OCI-LY1 (cell line): ENCODE measurements around the gene FNDC11.

Source experiments
- CTCF ChIP-seq: fragments of 200-600 bp; sonication (generic), shearing (Covaris generic); IDR thresholded peaks from 2 replicates; pipeline ENCODE4 v1.5.1; 2017; ENCODE audit warnings: mild to moderate bottlenecking, antibody characterized with exemption, low read length, moderate library complexity, mixed read lengths
- EZH2 ChIP-seq: fragments of 200-600 bp; sonication (generic), shearing (Covaris generic); IDR thresholded peaks from 2 replicates; pipeline ENCODE4 v1.8.0; 2017; ENCODE audit warnings: borderline replicate concordance, mixed run types, mild to moderate bottlenecking, antibody characterized with exemption, low read length, moderate library complexity, mixed read lengths

GRCh38 chr20:63588641-63589041 is 34.7 kb downstream of the FNDC11 start:
- TF ChIP-seq CTCF (no peak), EZH2 (no peak)
